Measurements from ENCODE around the gene RHOXF2. TPM values are rescaled to one million over a fixed set of nuclear protein-coding genes. Genes with fewer than 3 reads are reported as not detected.
"Not testable (repeated sequence)": the region's sequence is repeated elsewhere in the genome, so short reads cannot be mapped to it uniquely, and the experiment has no call there.

The RHOXF2 gene
- total and polyA plus RNA-seq, 2 donors, result not detected

GRCh38 chrX:120146323-120146722 lies 12.1 kb upstream of the RHOXF2 start:
- H3K27ac ChIP-seq (ENCODE audit: low read depth); DNase-seq (ENCODE audit: extremely low spot score); H3K36me3 ChIP-seq (ENCODE audit: insufficient read depth); H3K4me3 ChIP-seq (ENCODE audit: low read depth, low read length); H3K4me1 ChIP-seq (ENCODE audit: insufficient read depth): not testable (repeated sequence)
- 96% methylated on average over 1 of the region's 1 CpG for WGBS

- no peak overlapping the region for H3K4me3 ChIP-seq (ENCODE audit: low read depth, low read length)
- no peak overlapping the region for H3K27ac ChIP-seq (ENCODE audit: low read depth)
- DNase-seq (ENCODE audit: extremely low spot score), result no peak
- H3K36me3 ChIP-seq (ENCODE audit: insufficient read depth), result no peaks in the 10 kb centered on the region
- 96% methylated on average over 8 of the region's 8 CpGs for WGBS
- no peaks in the 10 kb centered on the region for H3K4me1 ChIP-seq (ENCODE audit: insufficient read depth)
These were observed 10.9 kb upstream of the RHOXF2 start for GRCh38 chrX:120147537-120147936.

GRCh38 chrX:120150109-120150744 lies 8.2 kb upstream of the RHOXF2 start:
- DNase-seq (ENCODE audit: extremely low spot score); H3K4me1 ChIP-seq (ENCODE audit: insufficient read depth); H3K27ac ChIP-seq (ENCODE audit: low read depth); H3K36me3 ChIP-seq (ENCODE audit: insufficient read depth); H3K4me3 ChIP-seq (ENCODE audit: low read depth, low read length): not testable (repeated sequence)
- no CpG with 5 or more reads among the region's 12 CpGs for WGBS

GRCh38 chrX:120159086-120159485 lies 673 bp downstream of the RHOXF2 start:
- H3K27ac ChIP-seq (ENCODE audit: low read depth); DNase-seq (ENCODE audit: extremely low spot score); H3K4me3 ChIP-seq (ENCODE audit: low read depth, low read length); H3K36me3 ChIP-seq (ENCODE audit: insufficient read depth); H3K4me1 ChIP-seq (ENCODE audit: insufficient read depth): not testable (repeated sequence)
- 98% methylated on average over 23 of the region's 33 CpGs for WGBS

- not testable (repeated sequence) for H3K4me3 ChIP-seq (ENCODE audit: low read depth, low read length); H3K27ac ChIP-seq (ENCODE audit: low read depth); H3K36me3 ChIP-seq (ENCODE audit: insufficient read depth); H3K4me1 ChIP-seq (ENCODE audit: insufficient read depth); DNase-seq (ENCODE audit: extremely low spot score)
- WGBS, result no CpG with 5 or more reads among the region's 6 CpGs
These were observed 34.8 kb downstream of the RHOXF2 start for GRCh38 chrX:120193254-120193653.

- H3K4me3 ChIP-seq (ENCODE audit: low read depth, low read length); DNase-seq (ENCODE audit: extremely low spot score); H3K27ac ChIP-seq (ENCODE audit: low read depth); H3K4me1 ChIP-seq (ENCODE audit: insufficient read depth); H3K36me3 ChIP-seq (ENCODE audit: insufficient read depth): not testable (repeated sequence)
- no CpG with 5 or more reads among the region's 2 CpGs for WGBS
These were observed 35.3 kb downstream of the RHOXF2 start for GRCh38 chrX:120193720-120194119.

- not testable (repeated sequence) for H3K4me3 ChIP-seq (ENCODE audit: low read depth, low read length); DNase-seq (ENCODE audit: extremely low spot score); H3K36me3 ChIP-seq (ENCODE audit: insufficient read depth); H3K27ac ChIP-seq (ENCODE audit: low read depth); H3K4me1 ChIP-seq (ENCODE audit: insufficient read depth)
- no CpG with 5 or more reads among the region's 6 CpGs for WGBS
These were observed 37.4 kb downstream of the RHOXF2 start for GRCh38 chrX:120195786-120196185.

- H3K4me1 ChIP-seq (ENCODE audit: insufficient read depth); H3K4me3 ChIP-seq (ENCODE audit: low read depth, low read length); DNase-seq (ENCODE audit: extremely low spot score); H3K27ac ChIP-seq (ENCODE audit: low read depth); H3K36me3 ChIP-seq (ENCODE audit: insufficient read depth): not testable (repeated sequence)
- no CpG with 5 or more reads among the region's 8 CpGs for WGBS
These were observed 38.3 kb downstream of the RHOXF2 start for GRCh38 chrX:120196626-120197283.

GRCh38 chrX:120200851-120201250 lies 42.4 kb downstream of the RHOXF2 start:
- 91% methylated on average over 11 of the region's 11 CpGs for WGBS
- no peaks in the 10 kb centered on the region for H3K4me1 ChIP-seq (ENCODE audit: insufficient read depth)
- no peak for DNase-seq (ENCODE audit: extremely low spot score)
- H3K27ac ChIP-seq (ENCODE audit: low read depth), result no peak overlapping the region
- H3K4me3 ChIP-seq (ENCODE audit: low read depth, low read length), result no peak overlapping the region
- no peaks in the 10 kb centered on the region for H3K36me3 ChIP-seq (ENCODE audit: insufficient read depth)

- WGBS, result 90% methylated on average over 12 of the region's 12 CpGs
- Histone ChIP-seq H3K27ac (ENCODE audit: low read depth) (no peak overlapping the region), H3K4me1 (ENCODE audit: insufficient read depth) (no peaks in the 10 kb centered on the region), H3K36me3 (ENCODE audit: insufficient read depth) (no peaks in the 10 kb centered on the region), H3K4me3 (ENCODE audit: low read depth, low read length) (no peak overlapping the region)
- DNase-seq (ENCODE audit: extremely low spot score), result no peak
These were observed 47.7 kb downstream of the RHOXF2 start for GRCh38 chrX:120205816-120206753.

GRCh38 chrX:120207009-120207605 lies 48.7 kb downstream of the RHOXF2 start:
- no peak overlapping the region for H3K27ac ChIP-seq (ENCODE audit: low read depth)
- no peak overlapping the region for H3K4me3 ChIP-seq (ENCODE audit: low read depth, low read length)
- no peaks in the 10 kb centered on the region for H3K4me1 ChIP-seq (ENCODE audit: insufficient read depth)
- DNase-seq (ENCODE audit: extremely low spot score), result no peak
- WGBS, result 90% methylated on average over 8 of the region's 8 CpGs
- H3K36me3 ChIP-seq (ENCODE audit: insufficient read depth), result no peaks in the 10 kb centered on the region

- Histone ChIP-seq H3K4me1 (ENCODE audit: insufficient read depth) (no peaks in the 10 kb centered on the region), H3K36me3 (ENCODE audit: insufficient read depth) (no peaks in the 10 kb centered on the region), H3K4me3 (ENCODE audit: low read depth, low read length) (no peak overlapping the region), H3K27ac (ENCODE audit: low read depth) (no peak overlapping the region)
- WGBS, result 29% methylated on average over 8 of the region's 8 CpGs
- DNase-seq (ENCODE audit: extremely low spot score), result peak; percentile 13
These were observed 55.2 kb downstream of the RHOXF2 start for GRCh38 chrX:120213438-120214265.
